SK-N-SH treated with all-trans-retinoic acid at 6 μM for 48 hours (cell line): Measurements from ENCODE around the gene KIF4A.
"Not testable (repeated sequence)": the region's sequence is repeated elsewhere in the genome, so short reads cannot be mapped to it uniquely, and the experiment has no call there.

Experiments used
- CSRNP3 ChIP-seq: fragments of 250-450 bp; sonication (Bioruptor Pico); IDR thresholded peaks from 2 replicates; pipeline ENCODE4 v1.5.1; 2021; ENCODE audit warnings: mild to moderate bottlenecking, moderate library complexity
- ESRRG ChIP-seq: fragments of 250-450 bp; sonication (Bioruptor Pico); IDR thresholded peaks from 2 replicates; pipeline ENCODE4 v1.6.1; 2021; ENCODE audit warnings: mild to moderate bottlenecking
- ISL1 ChIP-seq: fragments of 250-450 bp; sonication (Bioruptor Pico); IDR thresholded peaks from 2 replicates; pipeline ENCODE4 v2.1.2; 2022; ENCODE audit warnings: mild to moderate bottlenecking, moderate library complexity
- OSR1 ChIP-seq: fragments of 250-450 bp; sonication (Bioruptor Pico); IDR thresholded peaks from 2 replicates; pipeline ENCODE4 v1.8.0; 2022; ENCODE audit warnings: moderate library complexity, mild to moderate bottlenecking, inconsistent platforms
- PPARA ChIP-seq: fragments of 250-450 bp; sonication (Bioruptor Pico); IDR thresholded peaks from 2 replicates; pipeline ENCODE4 v1.5.0; 2020; ENCODE audit warnings: mild to moderate bottlenecking, borderline replicate concordance
- TCF4 ChIP-seq: fragments of 250-450 bp; sonication (Bioruptor Pico); IDR thresholded peaks from 2 replicates; pipeline ENCODE4 v1.8.0; 2021; ENCODE audit warnings: mild to moderate bottlenecking, moderate library complexity, borderline replicate concordance
- ZNF70 ChIP-seq: fragments of 450-650 bp; formaldehyde crosslinking; IDR thresholded peaks from 2 replicates; pipeline ENCODE4 v1.5.0; 2020; ENCODE audit warnings: mild to moderate bottlenecking, moderate library complexity
- ZNF8 ChIP-seq: fragments of 450-650 bp; formaldehyde crosslinking; IDR thresholded peaks from 2 replicates; pipeline ENCODE4 v1.5.0; 2020; ENCODE audit warnings: mild to moderate bottlenecking, moderate library complexity

GRCh38 chrX:70243601-70244000, 46.3 kb upstream of the KIF4A start:
- TF ChIP-seq TCF4 (CRISPR knock-in tag); ISL1; CSRNP3; OSR1 (CRISPR knock-in tag); ZNF70 (CRISPR knock-in tag); PPARA (CRISPR knock-in tag); ESRRG; ZNF8: not testable (repeated sequence)
